ENCODE data around the gene ICOS. TPM values are rescaled to one million over a fixed set of nuclear protein-coding genes. Genes with fewer than 3 reads are reported as not detected.

Gene ICOS
- total RNA-seq, 1 experiment from 2014 or later, result 0.18 TPM

DNA sequence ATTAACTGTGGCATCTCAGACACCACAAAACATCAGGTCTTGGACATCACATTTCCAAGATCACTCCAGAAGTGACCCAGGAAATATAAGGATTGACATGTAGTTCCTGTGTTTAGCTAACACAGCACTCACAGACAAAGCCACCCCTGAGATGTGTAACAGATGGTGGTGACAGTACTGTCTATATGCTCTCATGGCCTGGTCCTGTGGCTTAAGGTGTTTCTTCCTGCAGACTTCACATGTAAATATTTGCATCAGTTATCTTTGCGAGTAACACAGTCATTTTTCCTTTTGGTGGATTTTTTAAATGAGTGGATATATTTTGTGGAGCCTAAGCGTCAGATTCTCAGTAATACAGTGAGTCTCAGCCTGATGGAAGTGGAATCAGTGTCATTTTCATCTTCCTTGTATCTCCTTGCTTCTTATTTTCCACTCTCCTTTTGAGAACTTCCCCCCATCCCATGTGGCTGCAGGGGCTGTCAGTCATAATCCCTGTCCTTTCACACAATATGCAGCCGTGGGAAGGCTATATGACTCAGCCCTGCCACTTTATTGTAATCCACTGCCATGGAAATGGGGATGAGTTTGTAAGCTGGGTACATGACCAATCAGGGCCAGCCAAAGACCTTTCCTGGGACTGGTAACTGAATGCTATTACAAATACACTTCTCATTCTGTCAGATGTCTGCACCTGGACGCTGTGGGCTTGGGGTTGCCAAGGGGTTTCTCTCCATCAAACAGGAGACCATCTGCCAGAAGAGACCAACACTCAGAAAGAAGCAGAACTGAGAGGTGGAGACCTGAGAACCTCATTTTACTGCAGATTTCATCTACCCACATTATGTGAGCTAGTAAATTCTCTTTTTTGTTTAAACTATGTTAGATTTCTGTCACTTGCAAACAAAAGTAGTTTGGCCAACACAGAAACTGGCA, 74.3 kb downstream of the ICOS start:
- CTCF ChIA-PET, result no interaction called here
- DNase-seq (ENCODE audit: low read depth, low spot score), result no peak
- Histone ChIP-seq H3K36me3 (ENCODE audit: control insufficient read depth, insufficient read depth, low read length) (no peaks in the 10 kb centered on the region), H3K4me1 (ENCODE audit: control insufficient read depth, insufficient read depth, low read length) (no peaks in the 10 kb centered on the region), H3K9me3 (ENCODE audit: control insufficient read depth, insufficient read depth, low read depth, low read length) (no peaks in the 10 kb centered on the region), H3K27ac (ENCODE audit: low read length) (no peak overlapping the region), H3K27me3 (ENCODE audit: control insufficient read depth, insufficient read depth, low read length) (no peaks in the 10 kb centered on the region), H3K4me3 (ENCODE audit: low read depth in 2 of 2, low read length in 2 of 2) (no peak overlapping the region)
- intact Hi-C loops (cut with micrococcal nuclease; ENCODE audit: unreplicated experiment) (no loop called here), in situ Hi-C loops (cut with HindIII; ENCODE audit: low pct_unique_long_range_greater_than_20kb, low sequenced_read_pairs) (no loop called here)
- POLR2A ChIA-PET, result no interaction called here
- TF ChIP-seq SIN3A (IDR thresholded peaks at IDR 0.05; ENCODE audit: borderline replicate concordance, insufficient read depth, low read depth, low read length), result no peak
- TF ChIP-seq, protein P1, sequence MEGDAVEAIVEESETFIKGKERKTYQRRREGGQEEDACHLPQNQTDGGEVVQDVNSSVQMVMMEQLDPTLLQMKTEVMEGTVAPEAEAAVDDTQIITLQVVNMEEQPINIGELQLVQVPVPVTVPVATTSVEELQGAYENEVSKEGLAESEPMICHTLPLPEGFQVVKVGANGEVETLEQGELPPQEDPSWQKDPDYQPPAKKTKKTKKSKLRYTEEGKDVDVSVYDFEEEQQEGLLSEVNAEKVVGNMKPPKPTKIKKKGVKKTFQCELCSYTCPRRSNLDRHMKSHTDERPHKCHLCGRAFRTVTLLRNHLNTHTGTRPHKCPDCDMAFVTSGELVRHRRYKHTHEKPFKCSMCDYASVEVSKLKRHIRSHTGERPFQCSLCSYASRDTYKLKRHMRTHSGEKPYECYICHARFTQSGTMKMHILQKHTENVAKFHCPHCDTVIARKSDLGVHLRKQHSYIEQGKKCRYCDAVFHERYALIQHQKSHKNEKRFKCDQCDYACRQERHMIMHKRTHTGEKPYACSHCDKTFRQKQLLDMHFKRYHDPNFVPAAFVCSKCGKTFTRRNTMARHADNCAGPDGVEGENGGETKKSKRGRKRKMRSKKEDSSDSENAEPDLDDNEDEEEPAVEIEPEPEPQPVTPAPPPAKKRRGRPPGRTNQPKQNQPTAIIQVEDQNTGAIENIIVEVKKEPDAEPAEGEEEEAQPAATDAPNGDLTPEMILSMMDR (IDR thresholded peaks at IDR 0.05), result no peak
- no peak for TF ChIP-seq TCF7L2 (IDR thresholded peaks at IDR 0.05; ENCODE audit: low read depth, low read length)
- no peak for TF ChIP-seq POLR2AphosphoS5 (IDR thresholded peaks at IDR 0.05; ENCODE audit: low read depth, low read length)
- TF ChIP-seq, protein P2, sequence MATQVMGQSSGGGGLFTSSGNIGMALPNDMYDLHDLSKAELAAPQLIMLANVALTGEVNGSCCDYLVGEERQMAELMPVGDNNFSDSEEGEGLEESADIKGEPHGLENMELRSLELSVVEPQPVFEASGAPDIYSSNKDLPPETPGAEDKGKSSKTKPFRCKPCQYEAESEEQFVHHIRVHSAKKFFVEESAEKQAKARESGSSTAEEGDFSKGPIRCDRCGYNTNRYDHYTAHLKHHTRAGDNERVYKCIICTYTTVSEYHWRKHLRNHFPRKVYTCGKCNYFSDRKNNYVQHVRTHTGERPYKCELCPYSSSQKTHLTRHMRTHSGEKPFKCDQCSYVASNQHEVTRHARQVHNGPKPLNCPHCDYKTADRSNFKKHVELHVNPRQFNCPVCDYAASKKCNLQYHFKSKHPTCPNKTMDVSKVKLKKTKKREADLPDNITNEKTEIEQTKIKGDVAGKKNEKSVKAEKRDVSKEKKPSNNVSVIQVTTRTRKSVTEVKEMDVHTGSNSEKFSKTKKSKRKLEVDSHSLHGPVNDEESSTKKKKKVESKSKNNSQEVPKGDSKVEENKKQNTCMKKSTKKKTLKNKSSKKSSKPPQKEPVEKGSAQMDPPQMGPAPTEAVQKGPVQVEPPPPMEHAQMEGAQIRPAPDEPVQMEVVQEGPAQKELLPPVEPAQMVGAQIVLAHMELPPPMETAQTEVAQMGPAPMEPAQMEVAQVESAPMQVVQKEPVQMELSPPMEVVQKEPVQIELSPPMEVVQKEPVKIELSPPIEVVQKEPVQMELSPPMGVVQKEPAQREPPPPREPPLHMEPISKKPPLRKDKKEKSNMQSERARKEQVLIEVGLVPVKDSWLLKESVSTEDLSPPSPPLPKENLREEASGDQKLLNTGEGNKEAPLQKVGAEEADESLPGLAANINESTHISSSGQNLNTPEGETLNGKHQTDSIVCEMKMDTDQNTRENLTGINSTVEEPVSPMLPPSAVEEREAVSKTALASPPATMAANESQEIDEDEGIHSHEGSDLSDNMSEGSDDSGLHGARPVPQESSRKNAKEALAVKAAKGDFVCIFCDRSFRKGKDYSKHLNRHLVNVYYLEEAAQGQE (IDR thresholded peaks at IDR 0.05; ENCODE audit: insufficient read depth in 1 of 2, low read depth in 2 of 2, low read length in 1 of 2), result no peak
- BruUV-seq (replicated peaks), result no TSS peak
- no peak for ATAC-seq

Other genes starting within 250 kb of the ICOS start
- gene CD28, start 230.1 kb upstream of the ICOS start, total RNA-seq (2021; ENCODE audit: unreplicated experiment), result 0.21 TPM
- 0.08 TPM for gene CTLA4, start 69.0 kb upstream of the ICOS start, total RNA-seq (2021; ENCODE audit: unreplicated experiment)